ENCODE results near the gene DAB1. TPM values are rescaled to one million over a fixed set of nuclear protein-coding genes. Genes with fewer than 3 reads are reported as not detected.

The DAB1 gene
- total and polyA plus RNA-seq, 2 of the 8 experiments (the other 6 are each of a cell fraction or from before 2014, with no cell fraction given), result 4.4 to 11.8 TPM

DNA sequence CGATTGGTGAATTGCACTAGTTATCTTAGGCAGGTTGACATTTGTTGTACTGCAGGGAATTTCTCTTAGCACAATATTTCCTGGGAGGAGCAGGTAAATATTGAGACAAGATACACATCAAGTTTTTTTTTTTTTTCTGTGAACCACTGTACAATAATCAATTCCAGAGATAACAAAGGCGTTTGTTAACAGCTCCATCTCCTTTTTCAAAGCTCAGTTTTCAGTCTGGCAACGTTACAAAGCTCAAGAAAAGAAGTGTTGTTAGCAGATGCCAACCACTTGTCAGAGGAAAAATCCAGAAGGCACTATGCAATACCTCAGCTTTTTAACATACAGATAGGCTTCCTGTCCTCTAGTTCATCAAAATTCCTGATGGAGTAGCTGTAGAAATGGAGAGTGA, 40.9 kb upstream of the DAB1 start (continued):
- TF ChIP-seq CEBPB (IDR thresholded peaks at IDR 0.05; ENCODE audit: low read depth, low read length), result no peak
- TF ChIP-seq BRCA1 (IDR thresholded peaks at IDR 0.05; ENCODE audit: low read depth, low read length), result no peak

All from H1 (cell line).